T-helper 1 cell treated with Interleukin-12 subunit alpha and Interleukin-12 subunit beta and Interleukin-4 antibody, amounts not matched to agents 30 μg/mL and 1 μg/mL, for 36 hours (primary cell): ENCODE results near the gene NOX5.

Experiments
- H3K27ac Mint-ChIP-seq: one replicate; pipeline ENCODE4 v1.8.0; 2021; ENCODE audit warnings: mild to moderate bottlenecking, mixed read lengths
- H3K27me3 Mint-ChIP-seq: one replicate; pipeline ENCODE4 v1.8.0; 2021; ENCODE audit warnings: low read depth, mixed read lengths
- H3K36me3 Mint-ChIP-seq: one replicate; pipeline ENCODE4 v1.8.0; 2021; ENCODE audit warnings: low read depth, mixed read lengths
- H3K4me1 Mint-ChIP-seq: one replicate; pipeline ENCODE4 v1.8.0; 2021; ENCODE audit warnings: low read depth, mixed read lengths
- H3K4me3 Mint-ChIP-seq: one replicate; pipeline ENCODE4 v1.8.0; 2021; ENCODE audit warnings: mild to moderate bottlenecking, moderate library complexity, mixed read lengths
- H3K9me3 Mint-ChIP-seq: one replicate; pipeline ENCODE4 v1.8.0; 2021; ENCODE audit warnings: mixed read lengths

Gene NOX5

GRCh38 chr15:69026355-69026754 lies 11.9 kb downstream of the NOX5 start:
- no peaks in the 10 kb centered on the region for H3K4me1 Mint-ChIP-seq
- H3K27ac Mint-ChIP-seq, result no peak overlapping the region
- H3K27me3 Mint-ChIP-seq, result peaks cover 23% of the 10 kb centered on the region
- H3K9me3 Mint-ChIP-seq, result no peaks in the 10 kb centered on the region
- H3K36me3 Mint-ChIP-seq, result no peaks in the 10 kb centered on the region
- H3K4me3 Mint-ChIP-seq, result no peak overlapping the region

GRCh38 chr15:69027976-69028518 lies 13.6 kb downstream of the NOX5 start:
- Mint-ChIP-seq H3K27me3 (peaks cover 13% of the 10 kb centered on the region), H3K27ac (no peak overlapping the region)

GRCh38 chr15:69031013-69032001 lies 16.8 kb downstream of the NOX5 start:
- Mint-ChIP-seq H3K4me3 (no peak overlapping the region), H3K36me3 (no peaks in the 10 kb centered on the region), H3K27ac (no peak overlapping the region), H3K4me1 (peaks cover 4% of the 10 kb centered on the region), H3K27me3 (peaks cover 10% of the 10 kb centered on the region), H3K9me3 (no peaks in the 10 kb centered on the region)

More at GRCh38 chr15:69027976-69028518, 13.6 kb downstream of the NOX5 start:
- Mint-ChIP-seq H3K4me1 (peaks cover 1% of the 10 kb centered on the region), H3K36me3 (no peaks in the 10 kb centered on the region), H3K4me3 (no peak overlapping the region), H3K9me3 (no peaks in the 10 kb centered on the region)

GRCh38 chr15:69032031-69032430 lies 17.5 kb downstream of the NOX5 start:
- Mint-ChIP-seq H3K9me3 (no peaks in the 10 kb centered on the region), H3K27ac (no peak overlapping the region), H3K4me3 (no peak overlapping the region), H3K27me3 (peaks cover 10% of the 10 kb centered on the region), H3K36me3 (no peaks in the 10 kb centered on the region), H3K4me1 (peaks cover 4% of the 10 kb centered on the region)

GRCh38 chr15:69032703-69033373 lies 18.3 kb downstream of the NOX5 start:
- Mint-ChIP-seq H3K27me3 (peaks cover 10% of the 10 kb centered on the region), H3K27ac (no peak overlapping the region), H3K9me3 (no peaks in the 10 kb centered on the region), H3K4me3 (no peak overlapping the region), H3K36me3 (no peaks in the 10 kb centered on the region), H3K4me1 (peaks cover 4% of the 10 kb centered on the region)

- Mint-ChIP-seq H3K36me3 (no peaks in the 10 kb centered on the region), H3K27me3 (peaks cover 7% of the 10 kb centered on the region), H3K4me3 (no peak overlapping the region), H3K27ac (no peak overlapping the region), H3K9me3 (no peaks in the 10 kb centered on the region), H3K4me1 (peaks cover 4% of the 10 kb centered on the region)
Measured at GRCh38 chr15:69034352-69034751, 19.9 kb downstream of the NOX5 start.

- Mint-ChIP-seq H3K27me3 (peaks cover 3% of the 10 kb centered on the region), H3K4me1 (peaks cover 4% of the 10 kb centered on the region), H3K9me3 (no peaks in the 10 kb centered on the region), H3K27ac (no peak overlapping the region), H3K36me3 (no peaks in the 10 kb centered on the region), H3K4me3 (no peak overlapping the region)
Measured at GRCh38 chr15:69035205-69035917, 20.9 kb downstream of the NOX5 start.

- Mint-ChIP-seq H3K27ac (no peak overlapping the region), H3K27me3 (no peaks in the 10 kb centered on the region), H3K4me1 (peaks cover 4% of the 10 kb centered on the region)
Measured at GRCh38 chr15:69035918-69036258, 21.4 kb downstream of the NOX5 start.

GRCh38 chr15:69036826-69037225 lies 22.3 kb downstream of the NOX5 start:
- H3K27me3 Mint-ChIP-seq, result no peaks in the 10 kb centered on the region
- no peaks in the 10 kb centered on the region for H3K9me3 Mint-ChIP-seq
- no peak overlapping the region for H3K27ac Mint-ChIP-seq
- peaks cover 3% of the 10 kb centered on the region for H3K4me1 Mint-ChIP-seq
- no peak overlapping the region for H3K4me3 Mint-ChIP-seq
- H3K36me3 Mint-ChIP-seq, result no peaks in the 10 kb centered on the region

More at GRCh38 chr15:69035918-69036258, 21.4 kb downstream of the NOX5 start:
- Mint-ChIP-seq H3K36me3 (no peaks in the 10 kb centered on the region), H3K4me3 (no peak overlapping the region), H3K9me3 (no peaks in the 10 kb centered on the region)

- H3K4me3 Mint-ChIP-seq, result no peak overlapping the region
- no peaks in the 10 kb centered on the region for H3K27me3 Mint-ChIP-seq
- no peaks in the 10 kb centered on the region for H3K9me3 Mint-ChIP-seq
- H3K4me1 Mint-ChIP-seq, result peaks cover 2% of the 10 kb centered on the region
- H3K36me3 Mint-ChIP-seq, result no peaks in the 10 kb centered on the region
- H3K27ac Mint-ChIP-seq, result no peak overlapping the region
Measured at GRCh38 chr15:69037482-69037881, 23.0 kb downstream of the NOX5 start.

GRCh38 chr15:69037977-69038376 lies 23.5 kb downstream of the NOX5 start:
- Mint-ChIP-seq H3K27ac (no peak overlapping the region), H3K4me1 (peaks cover 2% of the 10 kb centered on the region), H3K36me3 (no peaks in the 10 kb centered on the region), H3K9me3 (no peaks in the 10 kb centered on the region), H3K27me3 (no peaks in the 10 kb centered on the region), H3K4me3 (no peak overlapping the region)

- no peaks in the 10 kb centered on the region for H3K36me3 Mint-ChIP-seq
- H3K27me3 Mint-ChIP-seq, result no peaks in the 10 kb centered on the region
- H3K4me1 Mint-ChIP-seq, result peaks cover 2% of the 10 kb centered on the region
- H3K27ac Mint-ChIP-seq, result no peak overlapping the region
- H3K9me3 Mint-ChIP-seq, result no peaks in the 10 kb centered on the region
- no peak overlapping the region for H3K4me3 Mint-ChIP-seq
Measured at GRCh38 chr15:69038508-69038907, 24.0 kb downstream of the NOX5 start.

GRCh38 chr15:69039516-69040225 lies 25.2 kb downstream of the NOX5 start:
- no peaks in the 10 kb centered on the region for H3K36me3 Mint-ChIP-seq
- H3K27me3 Mint-ChIP-seq, result no peaks in the 10 kb centered on the region
- no peaks in the 10 kb centered on the region for H3K9me3 Mint-ChIP-seq
- H3K27ac Mint-ChIP-seq, result no peak overlapping the region
- no peak overlapping the region for H3K4me3 Mint-ChIP-seq
- no peaks in the 10 kb centered on the region for H3K4me1 Mint-ChIP-seq

GRCh38 chr15:69042531-69042930 lies 28.0 kb downstream of the NOX5 start:
- H3K4me1 Mint-ChIP-seq, result no peaks in the 10 kb centered on the region
- no peaks in the 10 kb centered on the region for H3K27me3 Mint-ChIP-seq
- no peak overlapping the region for H3K4me3 Mint-ChIP-seq
- no peaks in the 10 kb centered on the region for H3K9me3 Mint-ChIP-seq
- no peaks in the 10 kb centered on the region for H3K36me3 Mint-ChIP-seq
- H3K27ac Mint-ChIP-seq, result no peak overlapping the region
